DMS153 treated with DMSO at 0.1 percent for 48 hours (cell line): Measurements from ENCODE around the gene KIAA0753.
"Not testable (repeated sequence)": the region's sequence is repeated elsewhere in the genome, so short reads cannot be mapped to it uniquely, and the experiment has no call there.

Experiments used
- DNase-seq: peaks from one replicate; lab custom pipeline; 2025; ENCODE audit not compliant: unreplicated experiment; lab: John Stamatoyannopoulos, UW

Gene KIAA0753

DNA sequence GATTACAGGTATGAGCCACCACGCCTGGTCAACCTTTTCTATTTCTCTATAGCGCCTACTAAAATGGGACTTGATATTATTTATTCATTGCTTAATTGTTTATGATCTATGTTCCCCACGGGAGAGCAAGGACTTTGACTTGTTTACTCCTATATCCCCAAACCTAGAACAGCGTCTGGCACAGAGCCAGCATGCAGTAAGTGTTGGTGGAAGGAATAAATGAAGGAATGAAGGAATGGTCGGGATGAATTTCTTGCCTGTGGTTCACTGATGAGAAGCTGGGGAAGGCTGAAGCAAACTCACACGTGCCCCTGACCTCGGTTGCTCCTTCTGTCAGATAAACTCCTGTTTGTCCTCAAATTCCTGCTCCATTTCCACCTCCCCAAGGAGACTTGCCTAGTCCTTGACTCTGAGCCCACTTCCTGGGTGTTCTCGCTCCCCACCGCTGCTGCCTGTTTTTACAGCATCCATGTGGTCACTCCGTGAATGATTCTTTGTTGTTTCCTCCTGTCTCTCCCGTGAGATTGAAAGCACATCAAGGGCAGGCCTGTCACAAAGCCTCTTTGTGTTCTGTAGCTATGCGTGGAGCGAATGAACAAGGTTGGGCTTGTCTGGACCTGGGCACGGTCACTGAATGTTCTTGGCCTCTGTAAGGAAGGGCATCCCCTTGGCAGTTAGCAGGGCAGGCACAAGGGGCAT is 28.4 kb upstream of the KIAA0753 start:
- no peak for DNase-seq

DNA sequence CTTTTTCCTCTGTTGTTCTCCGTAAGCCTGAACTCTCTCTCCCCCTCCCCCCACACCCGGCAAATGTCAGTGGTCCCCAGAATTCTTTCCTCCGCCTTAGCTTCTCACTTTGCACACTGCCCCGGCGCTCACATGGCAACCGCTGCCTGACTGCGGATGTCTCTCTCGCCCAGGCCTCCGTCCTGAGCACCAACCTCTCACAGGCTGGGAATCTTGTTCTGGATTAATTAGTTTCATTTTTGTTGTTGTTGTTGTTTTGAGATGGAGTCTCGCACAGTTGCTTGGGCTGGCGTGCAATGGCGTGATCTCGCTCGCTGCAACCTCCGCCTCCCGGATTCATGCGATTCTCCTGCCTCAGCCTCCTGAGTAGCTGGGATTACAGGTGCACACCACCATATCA is 27.7 kb upstream of the KIAA0753 start:
- DNase-seq: no peak

DNA sequence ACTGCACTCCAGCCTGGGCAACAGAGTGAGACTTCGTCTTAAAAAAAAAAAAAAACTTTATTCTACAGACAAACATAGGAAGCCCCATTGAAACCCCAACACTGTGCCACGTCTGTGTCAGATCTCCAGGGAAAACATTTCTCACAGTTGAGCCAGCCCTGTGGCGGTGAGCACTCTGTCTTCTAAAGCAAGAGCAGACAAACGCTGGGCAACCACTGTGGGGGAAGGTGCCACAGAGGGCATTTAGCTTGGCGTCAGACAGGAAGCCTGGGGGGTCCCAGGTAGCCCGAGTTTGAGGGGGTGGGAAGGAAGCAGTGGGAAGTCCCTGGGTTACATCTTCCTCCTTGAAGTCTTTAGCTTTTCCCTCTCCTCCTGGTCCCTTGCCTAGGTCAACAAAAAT is 27.0 kb upstream of the KIAA0753 start:
- no peak for DNase-seq

DNA sequence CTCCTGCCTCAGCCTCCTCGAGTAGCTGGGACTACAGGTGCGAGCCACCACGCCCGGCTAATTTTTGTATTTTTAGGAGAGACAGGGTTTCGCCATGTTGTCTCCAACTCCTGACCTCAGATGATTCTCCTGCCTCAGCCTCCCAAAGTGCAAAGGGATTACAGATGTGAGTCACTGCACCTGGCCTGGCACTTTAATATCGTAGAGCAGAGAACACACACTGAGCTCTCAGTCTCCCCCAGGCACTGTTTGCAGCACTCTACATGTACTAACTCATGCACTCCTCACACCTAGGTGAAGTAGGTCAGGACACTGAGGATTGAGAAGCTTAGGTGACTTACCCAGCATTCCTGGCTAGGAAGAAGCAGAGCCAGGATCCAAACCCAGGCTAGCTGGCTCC is 26.0 kb upstream of the KIAA0753 start:
- DNase-seq: no peak

DNA sequence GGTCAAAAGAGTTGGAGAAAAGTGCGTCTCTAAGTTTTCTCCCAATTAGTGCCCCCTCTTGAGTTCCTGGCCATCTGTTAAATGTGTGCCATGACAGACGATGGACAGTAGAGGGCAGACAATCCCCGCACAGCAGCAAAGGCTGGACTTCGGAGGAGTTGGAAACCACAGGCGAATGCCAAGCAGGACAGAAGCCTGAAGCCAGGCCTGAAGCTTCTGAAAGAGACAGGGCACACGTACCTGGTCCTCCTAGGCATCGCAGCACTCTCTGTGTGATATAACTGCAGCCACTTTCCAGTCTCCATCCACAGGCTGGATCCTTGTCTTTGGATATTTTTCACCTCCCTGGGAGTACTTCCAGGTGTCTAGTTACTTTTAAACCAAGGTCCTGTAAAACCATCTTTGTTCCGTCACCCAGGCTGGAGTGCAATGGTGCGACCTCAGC is 25.6 kb upstream of the KIAA0753 start:
- no peak for DNase-seq

DNA sequence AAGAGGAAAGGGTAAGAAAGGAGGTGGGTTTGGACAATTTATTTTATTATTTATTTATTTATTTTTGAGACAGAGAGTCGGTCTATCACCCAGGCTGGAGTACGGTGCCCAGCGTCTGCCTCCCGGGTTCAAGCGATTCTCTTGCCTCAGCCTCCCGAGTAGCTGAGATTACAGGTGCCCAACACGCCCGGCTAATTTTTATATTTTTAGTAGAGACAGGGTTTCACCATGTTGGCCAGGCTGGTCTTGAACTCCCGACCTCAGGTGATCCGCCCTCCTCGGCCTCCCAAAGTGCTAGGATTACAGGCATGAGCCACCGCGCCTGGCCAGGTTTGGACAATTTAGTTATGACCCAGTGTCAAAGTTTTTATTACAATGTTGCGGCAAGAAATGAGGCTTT is 22.7 kb upstream of the KIAA0753 start:
- DNase-seq: not testable (repeated sequence)

DNA sequence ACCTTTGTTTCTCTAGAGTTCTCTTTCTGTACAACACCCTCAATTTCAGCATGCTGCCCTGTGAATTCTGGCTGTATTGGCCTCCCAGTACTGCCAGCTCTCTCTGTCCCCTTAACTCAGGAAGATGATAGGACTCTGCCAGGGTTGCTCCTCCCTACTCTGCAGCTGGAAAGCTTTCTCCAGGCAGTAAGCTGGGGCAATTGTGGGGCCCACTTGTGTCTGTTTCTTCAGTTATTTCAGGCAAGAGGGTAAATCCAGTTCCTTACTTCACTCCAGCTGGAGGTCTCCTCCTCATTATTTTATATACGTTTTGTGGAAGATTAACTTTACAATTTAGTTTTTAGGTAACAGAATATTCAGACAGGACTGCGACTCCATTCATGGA is 20.9 kb upstream of the KIAA0753 start:
- no peak for DNase-seq

DNA sequence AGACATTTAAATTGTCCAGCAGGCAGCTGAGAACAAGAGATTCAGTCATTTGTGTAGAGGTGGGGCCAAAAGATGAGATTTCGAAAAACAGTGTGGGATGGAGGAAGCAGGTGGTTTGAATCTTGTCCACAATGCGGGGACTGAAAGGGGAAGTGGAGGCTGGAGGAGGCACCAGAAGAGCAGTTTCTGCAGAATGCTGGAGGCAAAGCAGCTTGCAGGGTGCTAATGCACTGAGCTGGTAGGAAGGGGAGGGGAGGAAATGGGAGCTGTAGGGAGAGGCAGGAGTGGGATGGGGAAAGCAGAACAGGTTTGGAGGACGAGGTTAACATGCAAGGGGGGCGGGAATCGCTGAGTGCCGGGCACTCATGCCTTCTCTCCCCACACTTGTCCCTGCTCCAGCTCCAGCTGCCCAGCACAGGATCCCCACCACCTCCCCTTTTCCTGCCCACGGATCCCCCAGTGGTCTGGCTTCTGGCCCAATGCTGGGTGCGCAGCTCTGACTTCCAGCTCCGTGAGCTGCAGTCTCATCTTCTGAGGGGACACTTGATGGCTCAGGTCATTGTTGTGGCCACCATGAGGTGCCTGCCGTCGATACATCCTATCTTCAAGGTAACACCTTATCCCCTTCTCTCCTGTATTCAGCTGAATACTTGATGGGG is 20.4 kb upstream of the KIAA0753 start:
- no peak for DNase-seq

DNA sequence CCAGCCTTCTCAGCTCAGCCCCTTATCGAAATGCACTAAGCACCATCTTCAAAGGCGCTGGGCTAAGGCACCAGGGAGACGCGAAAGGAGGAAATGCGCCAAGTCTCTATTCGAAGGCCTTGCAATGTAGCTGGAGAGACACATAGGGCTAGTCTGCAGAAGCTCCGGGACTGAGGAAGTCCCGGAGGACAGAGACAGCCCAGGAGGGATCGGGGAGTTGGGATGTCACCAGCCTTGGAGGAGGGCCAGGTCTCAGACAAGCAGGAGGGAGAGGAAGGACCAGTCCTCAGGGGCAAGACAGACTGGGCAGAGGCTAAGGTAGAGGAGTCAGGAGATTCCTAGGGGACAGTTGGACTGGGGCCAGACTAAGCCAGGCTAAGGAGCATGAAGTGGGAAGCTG is 19.6 kb upstream of the KIAA0753 start:
- DNase-seq: no peak

DNA sequence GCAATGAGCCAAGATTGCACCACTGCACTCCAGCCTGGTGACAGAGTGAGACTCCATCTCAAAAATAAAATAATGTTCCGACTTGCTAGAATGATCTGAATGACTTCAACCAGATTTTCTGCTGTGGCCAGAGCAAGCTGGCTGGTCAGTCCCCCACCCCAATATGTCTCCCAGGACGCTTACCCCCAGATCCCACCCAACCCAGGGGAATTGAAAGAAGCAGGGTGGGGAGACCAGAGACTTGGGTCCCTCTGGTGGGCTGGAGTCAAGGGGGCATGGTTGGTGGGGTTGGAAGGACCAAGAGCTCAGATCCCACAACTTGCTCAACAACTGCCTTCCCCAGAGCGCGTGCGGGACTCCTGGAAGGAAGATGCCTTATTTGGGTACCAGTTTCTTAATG is 17.9 kb upstream of the KIAA0753 start:
- DNase-seq: not testable (repeated sequence)

DNA sequence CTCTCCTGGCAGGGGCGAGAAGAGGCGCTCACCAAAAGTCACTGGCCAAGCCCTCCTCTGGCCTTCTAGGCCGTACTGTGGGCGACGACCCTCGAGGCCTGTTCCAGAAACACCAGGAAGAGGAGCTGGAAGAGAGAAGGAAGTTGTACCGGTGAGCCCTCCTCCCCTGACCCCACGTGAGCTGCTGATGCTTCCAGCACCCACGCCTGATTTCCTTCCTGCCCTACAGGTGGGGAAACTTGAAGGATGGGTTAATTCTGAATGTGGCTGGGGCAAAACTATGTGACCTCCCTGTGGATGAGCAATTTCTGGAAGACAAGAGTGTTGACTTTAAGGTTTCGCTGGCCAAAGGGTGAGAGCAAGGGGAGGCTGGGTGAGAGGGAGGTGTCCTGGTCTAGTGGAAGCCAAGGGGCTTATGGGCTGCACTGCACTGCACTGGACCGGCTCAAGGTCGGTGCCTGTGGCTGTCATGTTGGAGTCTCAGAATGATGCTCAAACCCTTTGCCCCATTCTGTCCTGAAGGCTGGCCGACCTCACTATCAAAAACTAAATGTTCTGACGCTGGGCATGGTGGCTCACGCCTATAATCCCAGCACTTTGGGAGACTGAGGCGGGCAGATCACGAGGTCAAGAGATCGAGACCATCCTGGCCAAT is 17.2 kb upstream of the KIAA0753 start:
- no peak for DNase-seq

DNA sequence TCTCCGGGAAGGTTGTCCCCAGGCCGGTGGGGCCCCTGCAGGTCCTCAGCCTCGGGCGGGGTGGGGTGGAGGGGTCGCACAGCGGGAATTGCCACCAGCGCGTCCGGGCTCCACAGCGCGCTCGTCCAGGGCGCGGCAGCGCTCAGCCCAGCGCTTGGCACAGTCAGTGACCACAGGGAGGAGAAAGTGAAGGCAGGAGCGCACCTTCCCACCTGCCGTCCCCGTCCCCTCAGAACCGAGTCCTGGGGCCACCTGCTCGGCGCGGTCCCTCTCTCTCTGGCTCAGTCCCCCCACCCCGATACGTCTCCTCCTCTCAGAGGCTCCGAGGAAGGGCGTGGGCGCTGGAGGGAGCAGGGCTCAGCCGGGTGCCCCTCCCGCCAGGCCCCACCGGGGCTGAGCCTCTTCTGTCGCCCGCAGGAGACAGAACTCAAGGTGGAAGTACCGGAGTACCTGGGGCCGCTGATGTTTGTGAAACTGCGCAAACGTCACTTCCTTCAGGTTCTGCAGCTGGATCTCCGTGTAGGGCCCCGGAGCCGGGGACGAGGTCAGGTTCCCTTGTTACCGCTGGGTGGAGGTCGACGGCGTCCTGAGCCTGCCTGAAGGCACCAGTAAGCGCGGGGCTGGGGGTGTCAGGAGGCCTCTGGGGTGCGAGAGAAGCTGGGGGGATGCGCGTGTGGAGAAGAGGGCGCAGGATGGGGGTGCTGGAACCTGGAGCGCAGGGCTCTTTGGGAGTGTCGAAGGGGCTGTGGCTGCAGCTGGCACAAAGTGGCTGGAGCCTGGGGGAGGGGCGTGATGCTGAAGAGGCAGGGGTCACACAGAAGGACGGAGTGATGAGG is 16.5 kb upstream of the KIAA0753 start:
- not testable (repeated sequence) for DNase-seq

DNA sequence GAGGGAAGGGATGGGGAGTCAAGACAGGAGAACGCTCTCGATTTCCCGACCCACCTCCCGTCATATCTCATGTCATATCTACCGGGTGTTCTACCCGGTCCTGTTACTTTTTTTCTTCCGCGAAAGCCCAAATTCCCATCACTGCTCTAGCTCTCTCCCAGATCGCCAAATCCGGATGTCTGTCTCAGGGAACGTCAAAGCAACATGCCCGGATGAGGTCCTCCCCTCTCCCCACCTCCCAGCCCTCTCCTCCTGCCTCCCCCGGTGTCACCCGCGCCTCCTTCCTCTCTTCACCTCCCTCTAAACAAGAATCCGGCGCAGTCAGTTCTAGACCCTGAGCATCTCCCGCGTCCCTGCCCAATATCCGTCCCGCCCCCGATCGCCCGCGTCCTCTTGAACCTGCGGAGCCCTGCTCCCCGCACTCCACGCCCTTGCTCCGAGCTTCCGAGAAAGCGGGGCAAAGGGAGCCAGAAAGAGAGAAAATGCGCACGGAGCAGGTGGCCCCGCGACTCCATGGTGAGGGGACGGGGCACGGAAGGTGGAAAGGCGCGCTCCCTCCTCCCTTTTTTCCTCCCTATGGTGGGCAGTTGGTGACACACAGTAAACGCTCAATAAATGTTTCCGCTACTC is 15.3 kb upstream of the KIAA0753 start:
- not testable (repeated sequence) for DNase-seq

DNA sequence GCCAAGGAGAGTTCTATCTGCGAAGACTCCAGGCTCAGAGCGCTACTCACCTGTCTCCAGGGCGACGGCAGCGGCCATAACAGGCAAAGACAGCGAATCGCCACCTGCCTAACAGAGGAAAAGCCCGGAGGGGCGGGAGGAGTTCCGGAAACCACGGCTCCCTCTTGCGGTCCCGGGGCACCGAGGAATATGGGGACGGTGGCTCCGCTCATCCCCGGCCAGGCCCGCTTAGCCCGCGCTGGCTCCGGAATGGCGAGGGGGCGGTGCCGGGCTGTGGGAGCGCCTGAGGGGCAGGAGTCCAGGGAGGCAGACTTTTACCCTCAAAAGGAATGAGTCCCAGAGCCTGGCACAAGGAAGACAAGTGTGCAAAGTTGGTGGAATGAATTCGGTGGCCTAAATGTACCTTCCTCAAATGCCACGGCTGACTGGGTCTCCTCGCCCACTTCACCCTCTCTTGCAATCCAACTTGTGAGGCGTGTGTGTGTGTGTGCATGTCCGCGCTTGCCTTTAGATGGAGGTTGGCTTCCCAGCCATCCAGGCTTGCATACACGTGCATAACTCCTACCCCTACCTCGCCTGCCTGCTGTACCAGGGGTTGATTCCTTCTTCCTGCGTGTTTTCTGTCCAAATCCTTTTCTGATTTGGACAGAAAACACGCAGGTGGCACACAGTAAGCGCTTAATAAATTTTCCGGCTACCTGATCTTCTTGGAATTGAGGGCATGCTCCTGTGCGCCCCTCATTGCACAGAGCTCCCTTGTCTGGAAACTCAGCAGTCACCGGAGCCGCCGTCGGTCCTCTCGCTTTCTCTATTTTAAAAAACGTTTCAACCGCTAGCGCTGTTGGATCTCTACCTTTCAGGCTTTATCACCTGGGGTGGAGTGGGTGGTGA is 14.6 kb upstream of the KIAA0753 start:
- no peak for DNase-seq

DNA sequence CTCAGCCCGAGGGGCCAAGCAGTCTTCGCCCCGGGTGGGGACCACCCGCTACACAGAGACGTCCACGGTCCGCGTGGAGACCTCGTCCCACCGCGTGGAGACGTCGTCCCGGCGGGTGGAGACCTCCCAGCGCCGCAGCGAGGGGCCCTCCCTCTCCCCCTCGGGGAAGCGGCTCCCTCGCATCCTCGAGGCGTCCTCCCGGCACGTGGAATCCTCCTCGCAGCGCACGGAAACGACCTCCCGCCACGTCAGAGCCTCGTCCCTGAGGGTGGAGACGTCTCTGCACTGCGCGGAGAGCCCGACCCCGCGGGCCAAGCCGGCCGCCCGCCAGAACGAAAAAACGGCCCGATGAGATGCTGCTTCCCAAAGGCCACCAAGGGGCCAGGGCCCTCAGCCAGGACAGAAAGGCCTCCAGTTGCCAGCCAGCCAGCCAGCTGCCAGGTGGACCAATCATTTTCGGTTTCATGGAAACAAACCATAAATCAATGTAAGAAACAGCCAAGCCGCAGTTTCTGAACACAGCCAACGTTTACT is 11.5 kb upstream of the KIAA0753 start:
- no peak for DNase-seq

DNA sequence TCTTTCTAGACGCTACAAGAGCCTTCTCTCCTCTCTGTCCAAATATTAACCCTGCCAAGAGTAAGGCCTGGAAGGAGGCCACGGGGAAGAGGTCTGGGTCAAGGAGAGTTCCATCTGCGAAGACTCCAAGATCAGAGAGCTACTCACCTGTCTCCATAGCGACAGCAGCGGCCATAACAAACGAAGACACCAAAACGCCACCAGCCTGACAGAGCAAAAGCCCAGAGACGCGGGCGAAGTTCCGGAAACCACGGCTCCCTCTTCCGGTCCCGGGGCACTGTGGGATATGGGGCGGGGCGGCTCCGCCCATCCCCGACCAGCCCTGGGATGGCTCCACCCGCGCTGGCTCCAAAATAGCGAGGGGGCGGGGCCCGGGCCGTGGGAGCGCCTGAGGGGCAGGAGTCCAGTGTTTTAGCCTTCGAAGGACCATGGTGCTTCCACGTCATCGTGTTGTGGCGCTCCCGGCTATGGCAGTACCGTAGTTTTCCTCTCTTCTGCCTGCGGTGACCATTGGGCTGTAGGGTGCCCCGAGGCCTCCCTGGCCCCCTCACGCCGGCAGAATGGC is 10.9 kb upstream of the KIAA0753 start, which contains the start of the genes C17orf100 and MED31:
Gene C17orf100 (plus strand): TSS at position 409 of the 565 bp plus-strand sequence. CDS start 152 bp downstream, at position 561.
Gene MED31 (minus strand): TSS at position 252 of the 565 bp plus-strand sequence. CDS start 77 bp downstream, at position 175.
- DNase-seq: peak; percentile 57

DNA sequence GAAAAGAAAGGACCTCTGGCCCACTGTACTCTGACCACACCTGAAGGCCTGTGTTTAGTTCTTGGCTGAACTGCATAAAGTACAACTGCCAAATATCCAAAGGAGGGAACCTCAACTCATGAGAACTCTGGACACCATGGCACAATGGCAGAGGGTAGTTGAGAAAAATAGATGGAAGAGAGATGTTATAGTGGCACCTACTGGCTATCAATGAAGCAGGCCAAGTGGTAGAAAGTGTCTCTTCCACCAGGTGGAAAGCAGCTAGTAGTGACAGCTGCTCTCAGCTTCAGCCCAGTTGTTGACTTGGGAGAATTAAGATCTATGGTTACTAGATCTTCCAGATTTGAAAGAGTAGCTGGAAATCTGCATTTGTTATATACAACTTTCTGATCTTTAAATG is 7.7 kb upstream of the KIAA0753 start:
- no peak for DNase-seq

DNA sequence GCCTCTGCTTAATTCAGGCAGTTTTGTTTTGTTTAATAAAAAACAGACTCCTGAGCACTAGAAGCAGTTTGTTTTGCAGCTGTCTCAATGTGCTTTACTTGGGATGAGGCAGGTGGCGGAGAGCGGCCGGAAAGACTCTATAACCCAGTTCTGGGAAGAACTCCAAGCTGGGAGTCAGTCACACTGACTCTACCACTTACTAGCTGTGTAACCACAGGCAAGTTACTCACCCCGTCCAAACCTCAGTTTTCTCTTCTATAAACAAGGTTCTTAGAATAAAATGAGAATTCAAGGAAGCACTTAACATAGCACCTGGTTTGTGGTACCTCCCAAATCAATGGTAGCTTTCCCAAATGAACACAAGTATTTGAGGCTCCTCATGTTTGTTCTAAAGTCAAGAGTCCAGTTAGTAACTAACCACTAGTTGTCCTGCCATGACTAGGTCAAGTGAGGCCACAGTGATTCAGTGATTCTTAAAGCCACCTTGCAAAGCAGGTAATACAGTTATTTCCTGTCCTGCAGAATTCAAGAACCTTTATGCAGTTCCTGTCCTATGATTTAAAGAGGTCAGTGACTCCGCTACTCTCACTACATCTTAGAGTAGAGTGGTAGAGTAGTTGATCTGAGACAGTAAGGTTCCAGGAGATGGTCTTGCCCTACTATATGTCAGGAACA is 3.1 kb upstream of the KIAA0753 start:
- no peak for DNase-seq

DNA sequence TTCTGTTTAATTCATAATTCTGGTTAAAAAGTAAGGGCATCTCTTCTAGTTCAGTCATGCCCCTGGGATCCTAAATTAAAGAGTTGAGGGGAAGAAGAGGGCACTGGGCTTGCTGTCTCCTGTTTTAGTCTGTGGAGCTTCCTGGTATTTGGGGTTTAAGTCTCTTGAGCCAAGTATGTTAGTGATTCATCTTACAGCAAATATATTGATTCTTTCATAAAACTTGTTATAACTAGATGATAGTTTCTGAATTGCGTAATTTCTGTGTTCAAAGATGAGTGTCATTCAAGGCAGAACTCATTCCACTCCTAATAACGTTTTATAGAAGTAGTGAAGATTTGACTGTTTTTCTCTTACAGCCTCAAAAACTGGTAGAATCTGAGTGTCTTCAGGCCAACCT is 2.1 kb upstream of the KIAA0753 start:
- no peak for DNase-seq
